Measurements from ENCODE around the gene CAPN1. TPM values are rescaled to one million over a fixed set of nuclear protein-coding genes. Genes with fewer than 3 reads are reported as not detected.

The CAPN1 gene
- total RNA-seq (2011; cell fraction: chromatin; rRNA removed; ENCODE audit: low replicate concordance) = 216 and 541 TPM in 2 replicates
- 238 and 253 TPM in 2 replicates for total RNA-seq (2011; cell fraction: nucleolus; rRNA removed)
- 194 and 215 TPM in 2 replicates for total RNA-seq (2011; cell fraction: nucleoplasm; rRNA removed)
- total RNA-seq (2014; rRNA removed) = 112 and 116 TPM in 2 replicates
- total RNA-seq (2014; rRNA removed; fragmentation: Illumina TruSeq; extraction: Trizol) = 21.7 and 24.8 TPM in 2 replicates
- 51.5 and 52.2 TPM in 2 replicates for total RNA-seq (2015; rRNA removed; fragmentation: Illumina TruSeq; extraction: Trizol)
- 195 and 199 TPM in 2 replicates for total RNA-seq (2021)
- 61.6 and 138 TPM in 2 replicates for polyA plus RNA-seq (2011; rRNA removed)
- 70.1 and 167 TPM in 2 replicates for polyA plus RNA-seq (2011; cell fraction: cytosol; rRNA removed)
- polyA plus RNA-seq (2011; cell fraction: nucleus; rRNA removed) = 212 and 301 TPM in 2 replicates
- polyA plus RNA-seq (2012) = 106 and 148 TPM in 2 replicates
- polyA plus RNA-seq (2014; fragmentation: Illumina TruSeq; extraction: Trizol) = 143 and 183 TPM in 2 replicates
- polyA plus RNA-seq (2014; fragmentation: Nextera tagmentation; extraction: Ambion mirVana) = 1 to 10 TPM; 3.5 to 6.0 TPM
- 112 and 133 TPM in 2 replicates for polyA plus RNA-seq (2014; rRNA removed)
- polyA minus RNA-seq (2011; rRNA and poly(A)+ RNA removed) = 53.1 and 54.9 TPM in 2 replicates
- polyA minus RNA-seq (2011; cell fraction: cytosol; rRNA and poly(A)+ RNA removed) = 100 and 118 TPM in 2 replicates
- 61.7 and 93.0 TPM in 2 replicates for polyA minus RNA-seq (2011; cell fraction: nucleus; rRNA and poly(A)+ RNA removed)
- Bru-seq, nascent RNA = percentile 67 among the genes with signal in this experiment
- percentile 71 among the genes with signal in this experiment for BruChase-seq, experiment 1, labeled RNA remaining after a 2-hour chase
- BruChase-seq, experiment 2, labeled RNA remaining after a 6-hour chase = percentile 73 among the genes with signal in this experiment
- long read RNA-seq, experiment 1, partial matches to known transcripts = 296 of 633 reads
- long read RNA-seq, experiment 1, other reads (novel, unspliced or antisense) = 337 of 633 reads
- long read RNA-seq, experiment 2, partial matches to known transcripts = 78 of 198 reads
- long read RNA-seq, experiment 2, other reads (novel, unspliced or antisense) = 120 of 198 reads
- long read RNA-seq, experiment 3, partial matches to known transcripts = 25 of 105 reads
- long read RNA-seq, experiment 3, other reads (novel, unspliced or antisense) = 80 of 105 reads

DNA sequence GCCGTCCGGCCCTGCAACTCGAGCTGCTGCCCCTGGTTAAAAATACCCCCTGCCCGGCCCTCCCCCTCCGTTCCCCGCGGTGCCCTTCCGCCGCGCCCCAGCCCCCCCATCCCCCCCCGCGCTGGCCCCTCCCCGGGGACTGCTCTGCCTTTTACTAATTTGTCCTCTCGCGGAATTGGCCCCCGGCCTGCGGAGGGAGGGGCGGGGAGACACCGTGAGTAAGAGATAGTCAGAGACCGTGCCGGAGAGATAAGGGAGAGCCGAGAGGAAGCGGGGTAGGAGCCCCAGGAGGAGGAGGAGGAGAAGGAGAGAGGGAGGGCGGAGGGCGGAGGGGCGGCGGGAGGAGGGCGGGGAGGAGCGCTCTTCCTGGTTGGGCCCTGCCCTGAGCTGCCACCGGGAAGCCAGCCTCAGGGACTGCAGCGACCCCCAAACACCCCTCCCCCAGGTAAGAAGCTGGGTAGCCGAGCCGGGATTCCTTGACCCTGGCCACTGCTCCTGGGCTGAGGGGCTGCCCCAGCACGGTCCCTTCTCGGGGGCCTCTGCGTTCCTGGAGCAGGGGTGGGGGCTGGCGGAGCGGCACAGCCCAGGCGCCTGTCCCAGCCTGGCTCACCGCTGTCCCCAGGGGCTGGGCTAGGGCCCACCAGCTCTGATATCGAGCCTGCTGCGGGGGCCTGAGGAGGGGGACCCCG lies at the start of gene CAPN1:
TSS of gene CAPN1 (plus strand) at position 360 of the 689 bp plus-strand sequence. CDS start 774 bp downstream, outside the sequence.
- no peaks in the 10 kb centered on the region for H3K9me3 ChIP-seq (replicated peaks; ENCODE audit: control insufficient read depth, insufficient read depth, low read depth, low read length)
- CTCF ChIA-PET (ENCODE audit: low intra/inter-chr PET ratio) = interaction anchor here (0.8 to 2.6 kb wide), 4 partner anchors 47 to 168 kb away, joined by 3 to 19 read pairs (median 10); partner anchors contain the start of genes ARL2, SYVN1 and TM7SF2
- TF ChIP-seq ID3 (CRISPR knock-in tag; IDR thresholded peaks at IDR 0.05) (no peak), ID3 (tag; IDR thresholded peaks at IDR 0.05) (no peak), KAT8 (IDR thresholded peaks at IDR 0.05; ENCODE audit: low read depth) (no peak), EP400 (IDR thresholded peaks at IDR 0.05) (peak; percentile 25; the same call in 1 of the 2 replicates), HDAC3 (IDR thresholded peaks at IDR 0.05; ENCODE audit: borderline replicate concordance, partially characterized antibody) (no peak), NR2C2 (CRISPR knock-in tag; IDR thresholded peaks at IDR 0.05) (no peak), NR2C2 (tag; IDR thresholded peaks at IDR 0.05) (peak; percentile 71; the same call in 1 of the 2 replicates), SPI1 (IDR thresholded peaks at IDR 0.05; ENCODE audit: borderline replicate concordance, low read depth, low read length) (peak; percentile 73), NCOA2 (IDR thresholded peaks at IDR 0.05; ENCODE audit: partially characterized antibody in 2 of 2) (no peak)
- TF ChIP-seq, protein P1, sequence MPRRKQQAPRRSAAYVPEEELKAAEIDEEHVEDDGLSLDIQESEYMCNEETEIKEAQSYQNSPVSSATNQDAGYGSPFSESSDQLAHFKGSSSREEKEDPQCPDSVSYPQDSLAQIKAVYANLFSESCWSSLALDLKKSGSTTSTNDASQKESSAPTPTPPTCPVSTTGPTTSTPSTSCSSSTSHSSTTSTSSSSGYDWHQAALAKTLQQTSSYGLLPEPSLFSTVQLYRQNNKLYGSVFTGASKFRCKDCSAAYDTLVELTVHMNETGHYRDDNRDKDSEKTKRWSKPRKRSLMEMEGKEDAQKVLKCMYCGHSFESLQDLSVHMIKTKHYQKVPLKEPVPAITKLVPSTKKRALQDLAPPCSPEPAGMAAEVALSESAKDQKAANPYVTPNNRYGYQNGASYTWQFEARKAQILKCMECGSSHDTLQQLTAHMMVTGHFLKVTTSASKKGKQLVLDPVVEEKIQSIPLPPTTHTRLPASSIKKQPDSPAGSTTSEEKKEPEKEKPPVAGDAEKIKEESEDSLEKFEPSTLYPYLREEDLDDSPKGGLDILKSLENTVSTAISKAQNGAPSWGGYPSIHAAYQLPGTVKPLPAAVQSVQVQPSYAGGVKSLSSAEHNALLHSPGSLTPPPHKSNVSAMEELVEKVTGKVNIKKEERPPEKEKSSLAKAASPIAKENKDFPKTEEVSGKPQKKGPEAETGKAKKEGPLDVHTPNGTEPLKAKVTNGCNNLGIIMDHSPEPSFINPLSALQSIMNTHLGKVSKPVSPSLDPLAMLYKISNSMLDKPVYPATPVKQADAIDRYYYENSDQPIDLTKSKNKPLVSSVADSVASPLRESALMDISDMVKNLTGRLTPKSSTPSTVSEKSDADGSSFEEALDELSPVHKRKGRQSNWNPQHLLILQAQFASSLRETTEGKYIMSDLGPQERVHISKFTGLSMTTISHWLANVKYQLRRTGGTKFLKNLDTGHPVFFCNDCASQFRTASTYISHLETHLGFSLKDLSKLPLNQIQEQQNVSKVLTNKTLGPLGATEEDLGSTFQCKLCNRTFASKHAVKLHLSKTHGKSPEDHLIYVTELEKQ (CRISPR knock-in tag; IDR thresholded peaks at IDR 0.05) = no peak
- TF ChIP-seq, protein P2, sequence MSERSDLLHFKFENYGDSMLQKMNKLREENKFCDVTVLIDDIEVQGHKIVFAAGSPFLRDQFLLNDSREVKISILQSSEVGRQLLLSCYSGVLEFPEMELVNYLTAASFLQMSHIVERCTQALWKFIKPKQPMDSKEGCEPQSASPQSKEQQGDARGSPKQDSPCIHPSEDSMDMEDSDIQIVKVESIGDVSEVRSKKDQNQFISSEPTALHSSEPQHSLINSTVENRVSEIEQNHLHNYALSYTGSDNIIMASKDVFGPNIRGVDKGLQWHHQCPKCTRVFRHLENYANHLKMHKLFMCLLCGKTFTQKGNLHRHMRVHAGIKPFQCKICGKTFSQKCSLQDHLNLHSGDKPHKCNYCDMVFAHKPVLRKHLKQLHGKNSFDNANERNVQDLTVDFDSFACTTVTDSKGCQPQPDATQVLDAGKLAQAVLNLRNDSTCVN (CRISPR knock-in tag; IDR thresholded peaks at IDR 0.05) = no peak

More for the DNA sequence above, at the start of gene CAPN1:
- in situ Hi-C loops (cut with MboI) (no loop called here), intact Hi-C loops (cut with micrococcal nuclease) (loop anchor here (2.0 kb wide), 3 partner anchors 47 to 71 kb away; partner anchors contain the start of genes FAU, MRPL49, SYVN1 and TM7SF2)
- no TSS peak for BruUV-seq (replicated peaks)
- Histone ChIP-seq H2AFZ (ENCODE audit: low read depth, low read length) (peak within 1 kb of the TSS; percentile 94), H3K4me1 (replicated peaks in 1 of 2; ENCODE audit: control insufficient read depth in 2 of 2, insufficient read depth in 2 of 2, low read length in 2 of 2) (peaks cover 11 to 48% of the 10 kb centered on the region in 2 experiments), H3K79me2 (ENCODE audit: control insufficient read depth, insufficient read depth, low read length) (peaks cover 45% of the 10 kb centered on the region), H3K27me3 (ENCODE audit: control insufficient read depth in 2 of 2, insufficient read depth in 2 of 2, low read length in 2 of 2) (no peaks in the 10 kb centered on the region), H3K27ac (ENCODE audit: extremely low read depth, low read depth, low read length) (peak within 1 kb of the TSS; percentile 82), H3K4me2 (ENCODE audit: insufficient read depth, low read length) (peak within 1 kb of the TSS; percentile 94), H3K36me3 (ENCODE audit: control insufficient read depth, insufficient read depth, low read length) (peaks cover 41% of the 10 kb centered on the region), H3K4me3 (peak within 1 kb of the TSS; percentile 98), H3K9me1 (ENCODE audit: control insufficient read depth, insufficient read depth, low read length) (no peaks in the 10 kb centered on the region), H3K9ac (ENCODE audit: insufficient read depth in 1 of 2, low read depth in 2 of 2, low read length in 2 of 2) (peak within 1 kb of the TSS; percentile 90 to 98), H4K20me1 (replicated peaks; ENCODE audit: control insufficient read depth, insufficient read depth, low read length) (no peaks in the 10 kb centered on the region)
- FAIRE-seq = peak; percentile 86
- 1% methylated on average over 17 of the region's 43 CpGs for WGBS (ENCODE audit: insufficient coverage, low coverage, missing lambda C conversion rate)
- POLR2A ChIA-PET = interaction anchor here (0.6 to 5.7 kb wide), 17 partner anchors 10 to 910 kb away, joined by 3 to 90 read pairs (median 3); partner anchors contain the start of genes FAU, MRPL49, POLA2 and SPDYC
- DNase-seq (ENCODE audit: extremely low read depth in 1 of 4, low spot score in 3 of 4) = peak; percentile 91 to 98 (median 94)
- peak; percentile 88 for ATAC-seq

All from K562 (cell line).